H1 (cell line): ENCODE measurements around the gene CHD5.

Experiments used
- EZH2 ChIP-seq: fragments of 200-600 bp; sonication (generic); IDR thresholded peaks from 2 replicates; pipeline ENCODE4 v1.7.1; 2012; ENCODE audit warnings: low read depth, mild to moderate bottlenecking, moderate library complexity, low read length, inconsistent platforms; ENCODE audit not compliant: severe bottlenecking
- GTF2F1 ChIP-seq: IDR thresholded peaks from 2 replicates; pipeline ENCODE4 v1.6.1; 2012; ENCODE audit warnings: low read depth, low read length, improper control_type of control experiment, borderline replicate concordance
- JUN ChIP-seq: IDR thresholded peaks from 2 replicates; pipeline ENCODE4 v1.6.1; 2011; ENCODE audit warnings: low read depth, mild to moderate bottlenecking, improper control_type of control experiment, low read length
- POLR2A ChIP-seq, 2 experiments: IDR thresholded peaks; 1 replicate in 1 of 2; 2 replicates in 1 of 2; pipeline ENCODE4 v1.6.1; 2011; ENCODE audit warnings: low read depth in 2 of 2, low read length in 2 of 2, mild to moderate bottlenecking in 2 of 2; ENCODE audit errors: control extremely low read depth in 1 of 2
- SP1 ChIP-seq: IDR thresholded peaks from 2 replicates; pipeline ENCODE4 v1.6.1; 2011; ENCODE audit warnings: low read depth, low read length
- TF ChIP-seq, protein P1 (sequence below), 3 experiments: IDR thresholded peaks; 1 replicate in 2 of 3; 2 replicates in 1 of 3; pipeline versions ENCODE4 v1.5.1 to v1.6.1; 2011; ENCODE audit warnings: low read length in 3 of 3, mild to moderate bottlenecking in 3 of 3, inconsistent platforms in 2 of 3, low read depth in 1 of 3, moderate library complexity in 1 of 3; ENCODE audit not compliant: insufficient read depth in 1 of 3; ENCODE audit errors: control extremely low read depth in 1 of 3

DNA sequence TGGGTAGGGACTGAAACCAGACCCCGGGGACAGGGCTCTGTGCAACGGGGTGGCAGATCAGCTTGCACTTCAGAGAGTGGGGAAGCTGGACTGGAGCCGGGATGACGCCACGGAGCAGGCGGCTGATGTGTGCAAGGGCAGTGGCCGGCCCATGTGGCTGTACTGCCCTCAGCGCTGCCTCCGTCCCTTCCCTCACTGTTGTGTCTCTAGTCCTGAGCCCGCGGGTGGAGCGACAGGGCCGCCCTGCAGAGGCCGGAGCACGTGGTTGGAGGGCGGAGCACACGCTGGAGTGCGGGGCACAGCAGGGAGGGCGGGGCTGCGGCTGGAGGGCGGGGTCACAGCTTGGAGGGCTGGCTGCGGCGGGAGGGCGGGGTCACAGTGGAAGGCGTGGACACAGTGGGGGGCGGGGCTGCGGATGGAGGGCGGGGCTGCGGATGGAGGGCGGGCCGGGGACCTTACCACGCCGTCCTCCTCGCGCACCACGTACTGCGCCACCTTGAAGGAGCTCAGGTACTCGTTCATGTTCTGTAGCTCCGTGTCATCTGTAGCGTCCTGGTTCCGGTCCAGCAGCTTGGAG is 52.4 kb downstream of the CHD5 start:
- TF ChIP-seq, protein P1, sequence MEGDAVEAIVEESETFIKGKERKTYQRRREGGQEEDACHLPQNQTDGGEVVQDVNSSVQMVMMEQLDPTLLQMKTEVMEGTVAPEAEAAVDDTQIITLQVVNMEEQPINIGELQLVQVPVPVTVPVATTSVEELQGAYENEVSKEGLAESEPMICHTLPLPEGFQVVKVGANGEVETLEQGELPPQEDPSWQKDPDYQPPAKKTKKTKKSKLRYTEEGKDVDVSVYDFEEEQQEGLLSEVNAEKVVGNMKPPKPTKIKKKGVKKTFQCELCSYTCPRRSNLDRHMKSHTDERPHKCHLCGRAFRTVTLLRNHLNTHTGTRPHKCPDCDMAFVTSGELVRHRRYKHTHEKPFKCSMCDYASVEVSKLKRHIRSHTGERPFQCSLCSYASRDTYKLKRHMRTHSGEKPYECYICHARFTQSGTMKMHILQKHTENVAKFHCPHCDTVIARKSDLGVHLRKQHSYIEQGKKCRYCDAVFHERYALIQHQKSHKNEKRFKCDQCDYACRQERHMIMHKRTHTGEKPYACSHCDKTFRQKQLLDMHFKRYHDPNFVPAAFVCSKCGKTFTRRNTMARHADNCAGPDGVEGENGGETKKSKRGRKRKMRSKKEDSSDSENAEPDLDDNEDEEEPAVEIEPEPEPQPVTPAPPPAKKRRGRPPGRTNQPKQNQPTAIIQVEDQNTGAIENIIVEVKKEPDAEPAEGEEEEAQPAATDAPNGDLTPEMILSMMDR (IDR thresholded peaks at IDR 0.05; ENCODE audit: control extremely low read depth in 1 of 3, insufficient read depth in 1 of 3, low read depth in 1 of 3, low read length in 3 of 3): no peak
- TF ChIP-seq SP1: no peak
- TF ChIP-seq POLR2A (IDR thresholded peaks at IDR 0.05; ENCODE audit: control extremely low read depth in 1 of 2, low read depth in 2 of 2, low read length in 2 of 2): no peak
- TF ChIP-seq JUN: no peak
- TF ChIP-seq GTF2F1: no peak
- TF ChIP-seq EZH2: no peak
